GM12878 (cell line): ENCODE data around the gene UIMC1. TPM values are rescaled to one million over a fixed set of nuclear protein-coding genes. Genes with fewer than 3 reads are reported as not detected.

Source experiments
- ATAC-seq: fragments of 200-7000 bp; cut with Tn5 transposase; 3 replicates; pipeline ENCODE4 v1.9.1; 2020; ENCODE audit warnings: mild to moderate bottlenecking, moderate library complexity
- BruUV-seq: library from RNA; stranded (reverse); fragments of 400-500 nt; replicated peaks from 2 replicates; lab custom pipeline; 2021; lab: Mats Ljungman, UMichigan
- CTCF ChIA-PET: fragments of 300-600 bp; sonication (Branson Sonifier 250); formaldehyde crosslinking; extraction: SDS; loops from one replicate; lab custom pipeline; 2021; ENCODE audit warnings: inconsistent platforms; lab: Yijun Ruan, JAX
- POLR2A ChIA-PET: fragments of 350-600 bp; formaldehyde crosslinking; extraction: SDS; loops from one replicate; lab custom pipeline; 2021; ENCODE audit warnings: inconsistent platforms; lab: Charles Lee
- RAD21 ChIA-PET: fragments of 300-600 bp; sonication (Branson Sonifier 250); formaldehyde crosslinking; loops from one replicate; lab custom pipeline; 2023; ENCODE audit warnings: antibody characterized with exemption; ENCODE audit not compliant: unreplicated experiment; lab: Charles Lee
- SMC1A ChIA-PET: fragments of 300-600 bp; sonication (Branson Sonifier 250); formaldehyde crosslinking; loops from one replicate; lab custom pipeline; 2023; ENCODE audit not compliant: unreplicated experiment, uncharacterized antibody; lab: Charles Lee
- DNase-seq: peaks from one replicate; pipeline ENCODE4 v3.0.0-alpha.2; 2011; ENCODE audit warnings: low read depth, low spot score
- FAIRE-seq: peaks from 3 replicates; lab custom pipeline; 2011; peaks lifted over from hg19 to GRCh38; lab: Jason Lieb, UNC
- H2AFZ ChIP-seq: 2 replicates; pipeline ENCODE4 v1.6.0; 2011; ENCODE audit warnings: low read depth, low read length, control low read depth; ENCODE audit not compliant: control insufficient read depth
- H3K27ac ChIP-seq: 2 replicates; pipeline ENCODE4 v1.5.1; 2011; ENCODE audit warnings: control low read depth; ENCODE audit not compliant: control insufficient read depth, insufficient read depth
- H3K27me3 ChIP-seq, 2 experiments: replicated peaks in 1 of 2; 2 replicates each; pipeline versions ENCODE4 v1.6.0 to v1.6.1; 2011; ENCODE audit warnings: low read length in 1 of 2; ENCODE audit not compliant: control insufficient read depth in 2 of 2, insufficient read depth in 2 of 2
- H3K36me3 ChIP-seq, 2 experiments: 2 replicates each; pipeline ENCODE4 v1.5.1; 2011; ENCODE audit warnings: low read length in 1 of 2; ENCODE audit not compliant: control insufficient read depth in 2 of 2, insufficient read depth in 2 of 2
- H3K4me1 ChIP-seq: 2 replicates; pipeline ENCODE4 v1.6.1; 2011; ENCODE audit warnings: mild to moderate bottlenecking, low read length, moderate library complexity, mixed read lengths; ENCODE audit not compliant: control insufficient read depth, insufficient read depth
- H3K4me2 ChIP-seq: 2 replicates; pipeline ENCODE4 v1.6.0; 2011; ENCODE audit warnings: control low read depth; ENCODE audit not compliant: control insufficient read depth, insufficient read depth
- H3K4me3 ChIP-seq: fragments of 200-600 bp; sonication (generic); 2 replicates; pipeline ENCODE4 v1.5.1; 2016
- H3K79me2 ChIP-seq: 2 replicates; pipeline ENCODE4 v1.6.0; 2011; ENCODE audit warnings: low read length; ENCODE audit not compliant: control insufficient read depth, insufficient read depth
- H3K9ac ChIP-seq: 2 replicates; pipeline ENCODE4 v1.8.0; 2011; ENCODE audit warnings: low read length, control low read depth, mixed read lengths; ENCODE audit not compliant: control insufficient read depth, insufficient read depth
- H3K9me3 ChIP-seq: replicated peaks from 3 replicates; pipeline ENCODE4 v1.5.1; 2011; ENCODE audit warnings: mild to moderate bottlenecking, low read length; ENCODE audit not compliant: control insufficient read depth, insufficient read depth
- H4K20me1 ChIP-seq: 2 replicates; pipeline ENCODE4 v1.6.0; 2011; ENCODE audit not compliant: control insufficient read depth, insufficient read depth
- CUX1 ChIP-seq: IDR thresholded peaks from 2 replicates; pipeline ENCODE4 v1.6.1; 2012; ENCODE audit warnings: improper control_type of control experiment, low read depth, low read length; ENCODE audit not compliant: insufficient replicate concordance
- E2F8 ChIP-seq: fragments of 450-650 bp; IDR thresholded peaks from 2 replicates; pipeline ENCODE4 v1.6.1; 2018; ENCODE audit warnings: mild to moderate bottlenecking, low read depth, moderate library complexity; ENCODE audit not compliant: partially characterized antibody
- FOS ChIP-seq: IDR thresholded peaks from 3 replicates; pipeline ENCODE4 v1.6.1; 2011; ENCODE audit warnings: borderline replicate concordance; ENCODE audit not compliant: insufficient read length; ENCODE audit errors: extremely low read depth
- HDAC6 ChIP-seq: fragments of 200-600 bp; sonication (generic); IDR thresholded peaks from one replicate; pipeline ENCODE4 v1.8.0; 2017; ENCODE audit warnings: antibody characterized with exemption; ENCODE audit not compliant: unreplicated experiment
- MYB ChIP-seq: fragments of 150-350 bp; IDR thresholded peaks from 2 replicates; pipeline ENCODE4 v1.6.1; 2014; ENCODE audit warnings: mild to moderate bottlenecking, low read depth, low read length, borderline replicate concordance
- MYC ChIP-seq: IDR thresholded peaks from 2 replicates; pipeline ENCODE4 v1.6.1; 2011; ENCODE audit warnings: mild to moderate bottlenecking, low read length, moderate library complexity, inconsistent platforms; ENCODE audit not compliant: insufficient read depth, insufficient replicate concordance, insufficient read length, severe bottlenecking
- NR2C1 ChIP-seq: fragments of 450-650 bp; IDR thresholded peaks from 2 replicates; pipeline ENCODE4 v1.6.1; 2017; ENCODE audit warnings: antibody characterized with exemption, mild to moderate bottlenecking, moderate library complexity
- NRF1 ChIP-seq: conservative IDR thresholded peaks from 2 replicates; pipeline ENCODE4 v1.6.1; 2011; ENCODE audit warnings: mild to moderate bottlenecking, low read depth, low read length, improper control_type of control experiment
- RFX5 ChIP-seq: IDR thresholded peaks from 2 replicates; pipeline ENCODE4 v1.6.1; 2011; ENCODE audit warnings: low read depth, low read length, improper control_type of control experiment
- SUPT20H ChIP-seq: IDR thresholded peaks from 2 replicates; pipeline ENCODE4 v1.6.1; 2011; ENCODE audit warnings: low read depth, mild to moderate bottlenecking, low read length, moderate library complexity, borderline replicate concordance; ENCODE audit not compliant: control insufficient read depth
- TCF12 ChIP-seq: IDR thresholded peaks from 2 replicates; pipeline ENCODE4 v1.6.1; 2011; ENCODE audit warnings: low read depth, mild to moderate bottlenecking, low read length
- WGBS: methylation state at CpG from one replicate; pipeline ENCODE4 v1.1.6; 2016; ENCODE audit warnings: low lambda C conversion rate; ENCODE audit not compliant: insufficient replicate concordance, insufficient coverage; ENCODE audit errors: missing lambda C conversion rate; 5-methylcytosine and 5-hydroxymethylcytosine counted together
- in situ Hi-C: fragments of 300-500 bp; cut with MboI; formaldehyde crosslinking; loops from 9 replicates; pipeline ENCODE4 v1.14.3; 2018; ENCODE audit warnings: mixed read lengths
- intact Hi-C: fragments of 100-400 bp; cut with micrococcal nuclease; formaldehyde crosslinking; loops from one replicate; pipeline ENCODE4 v1.14.2; 2022; ENCODE audit not compliant: unreplicated experiment
- polyA plus RNA-seq, 11 experiments: library from polyadenylated mRNA; depleted of rRNA in 4 of 11; unstranded in 6 of 11; stranded (reverse) in 5 of 11; fragments of >200 nt; fragmentation: Nextera tagmentation in 4 of 11; fragmentation: Illumina TruSeq in 1 of 11; extraction: Ambion mirVana in 4 of 11; extraction: Trizol in 1 of 11; gene quantifications; 1 replicate in 1 of 11; 2 replicates in 10 of 11; pipeline versions ENCODE4 v1.2.1 to v1.2.3, GENCODE V29; 2011 to 2016; ENCODE audit warnings: inconsistent platforms in 2 of 11, missing spikeins in 2 of 11, low read depth in 1 of 11
- total RNA-seq, 4 experiments: library from RNA; depleted of rRNA in 3 of 4; stranded (reverse); fragments of >200 nt in 3 of 4; fragmentation: Illumina TruSeq in 1 of 4; extraction: Trizol in 1 of 4; gene quantifications; 2 replicates each; pipeline versions ENCODE4 v1.2.1 to v1.2.3, GENCODE V29; 2013 to 2021
- TF ChIP-seq, protein P1 (sequence below): fragments of 450-650 bp; IDR thresholded peaks from 2 replicates; pipeline ENCODE4 v1.6.1; 2016; ENCODE audit warnings: mild to moderate bottlenecking

The UIMC1 gene
- total and polyA plus RNA-seq, 10 of the 15 experiments (the other 5 are each of a cell fraction or from before 2014, with no cell fraction given) = 16.2 to 51.4 (median 32.7) TPM

DNA sequence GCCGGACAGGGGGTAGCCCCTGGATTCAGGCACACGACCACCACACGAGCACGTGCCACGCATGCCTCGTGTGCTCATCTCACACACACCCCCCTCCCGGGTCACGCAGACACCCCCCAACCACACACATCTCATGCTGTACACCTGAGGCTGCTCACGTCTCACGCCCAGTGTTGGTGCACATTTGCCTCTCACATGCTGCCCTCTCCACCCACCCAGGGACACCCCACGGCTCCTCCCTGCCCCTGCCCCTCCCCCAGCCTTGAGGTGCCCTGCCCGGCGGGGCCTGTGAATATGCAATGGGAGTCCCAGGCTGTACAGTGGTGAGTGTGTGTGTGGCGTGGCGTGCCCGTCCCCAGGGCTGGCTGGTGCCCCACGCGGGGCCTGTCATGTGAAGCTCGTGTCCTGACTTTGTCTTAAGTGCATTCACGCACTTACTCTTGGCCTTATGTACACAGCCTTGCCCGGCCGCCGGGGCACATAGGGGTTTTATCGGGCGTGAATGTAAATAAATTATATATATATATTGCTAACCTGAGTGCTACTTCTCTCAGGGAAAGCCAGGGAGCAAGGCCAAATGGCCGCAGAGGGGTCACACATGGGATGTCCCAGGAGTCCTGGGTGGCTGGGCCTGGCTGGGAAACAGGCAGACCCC lies 126.1 kb downstream of the UIMC1 start:
- no peak for FAIRE-seq
- H3K9ac ChIP-seq = no peak overlapping the region
- no peaks in the 10 kb centered on the region for H3K4me1 ChIP-seq
- SMC1A ChIA-PET = no interaction called here
- no peak for DNase-seq
- no TSS peak for BruUV-seq
- no peaks in the 10 kb centered on the region for H3K36me3 ChIP-seq
- H3K4me3 ChIP-seq = no peak overlapping the region
- no peak for ATAC-seq
- no peak overlapping the region for H2AFZ ChIP-seq
- POLR2A ChIA-PET = no interaction called here
- H3K4me2 ChIP-seq = no peak overlapping the region
- 45% methylated on average over 24 of the region's 26 CpGs for WGBS
- H3K9me3 ChIP-seq = no peaks in the 10 kb centered on the region
- intact Hi-C loops = no loop called here
- H4K20me1 ChIP-seq = no peaks in the 10 kb centered on the region
- no peaks in the 10 kb centered on the region for H3K79me2 ChIP-seq
- H3K27me3 ChIP-seq = peaks cover 0 to 4% of the 10 kb centered on the region in 2 experiments; a peak in 3 of 4 replicates
- CTCF ChIA-PET = no interaction called here
- RAD21 ChIA-PET = no interaction called here
- in situ Hi-C loops = no loop called here
- H3K27ac ChIP-seq = no peak overlapping the region
- TF ChIP-seq CUX1 = no peak
- TF ChIP-seq MYB = no peak
- no peak for TF ChIP-seq NRF1
- no peak for TF ChIP-seq TCF12
- TF ChIP-seq, protein P1, sequence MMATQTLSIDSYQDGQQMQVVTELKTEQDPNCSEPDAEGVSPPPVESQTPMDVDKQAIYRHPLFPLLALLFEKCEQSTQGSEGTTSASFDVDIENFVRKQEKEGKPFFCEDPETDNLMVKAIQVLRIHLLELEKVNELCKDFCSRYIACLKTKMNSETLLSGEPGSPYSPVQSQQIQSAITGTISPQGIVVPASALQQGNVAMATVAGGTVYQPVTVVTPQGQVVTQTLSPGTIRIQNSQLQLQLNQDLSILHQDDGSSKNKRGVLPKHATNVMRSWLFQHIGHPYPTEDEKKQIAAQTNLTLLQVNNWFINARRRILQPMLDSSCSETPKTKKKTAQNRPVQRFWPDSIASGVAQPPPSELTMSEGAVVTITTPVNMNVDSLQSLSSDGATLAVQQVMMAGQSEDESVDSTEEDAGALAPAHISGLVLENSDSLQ = no peak
- no peak for TF ChIP-seq E2F8
- no peak for TF ChIP-seq SUPT20H
- no peak for TF ChIP-seq RFX5
- TF ChIP-seq MYC = no peak
- no peak for TF ChIP-seq HDAC6
- no peak for TF ChIP-seq NR2C1
- no peak for TF ChIP-seq FOS
